Karpas-422 (cell line): ENCODE measurements around the gene CIAO2B. TPM values are rescaled to one million over a fixed set of nuclear protein-coding genes. Genes with fewer than 3 reads are reported as not detected.

Experiments used
- DNase-seq: peaks from one replicate; pipeline ENCODE4 v3.0.0-alpha.2; 2015
- H2AFZ ChIP-seq: fragments of 200-600 bp; sonication (generic); 2 replicates; pipeline ENCODE4 v1.6.1; 2014; ENCODE audit warnings: antibody characterized with exemption, low read length, mixed read lengths
- H3K27ac ChIP-seq: fragments of 200-600 bp; sonication (generic); 2 replicates; pipeline ENCODE4 v1.5.1; 2014; ENCODE audit warnings: mild to moderate bottlenecking, low read length, moderate library complexity
- H3K27me3 ChIP-seq: fragments of 200-600 bp; sonication (generic); 2 replicates; pipeline ENCODE4 v1.6.1; 2014; ENCODE audit warnings: low read length, mixed read lengths
- H3K36me3 ChIP-seq: fragments of 200-600 bp; sonication (generic); 2 replicates; pipeline ENCODE4 v1.6.1; 2014; ENCODE audit warnings: low read length, mixed read lengths; ENCODE audit not compliant: insufficient read depth
- H3K4me1 ChIP-seq: fragments of 200-600 bp; sonication (generic); 2 replicates; pipeline ENCODE4 v1.6.1; 2014; ENCODE audit warnings: mild to moderate bottlenecking, low read length, mixed read lengths
- H3K4me2 ChIP-seq: fragments of 200-600 bp; sonication (generic); 2 replicates; pipeline ENCODE4 v1.6.1; 2014; ENCODE audit warnings: low read length, low read depth, mild to moderate bottlenecking; ENCODE audit not compliant: poor library complexity, severe bottlenecking
- H3K4me3 ChIP-seq: fragments of 200-600 bp; sonication (generic); 2 replicates; pipeline ENCODE4 v1.5.1; 2014; ENCODE audit warnings: mild to moderate bottlenecking, antibody characterized with exemption, low read length, mixed read lengths
- H3K79me2 ChIP-seq: fragments of 200-600 bp; sonication (generic); 2 replicates; pipeline ENCODE4 v1.6.1; 2014; ENCODE audit warnings: mild to moderate bottlenecking, low read length, mixed read lengths
- H3K9ac ChIP-seq: fragments of 200-600 bp; sonication (generic); 2 replicates; pipeline ENCODE4 v1.6.0; 2014; ENCODE audit warnings: low read length
- H3K9me2 ChIP-seq: fragments of 200-600 bp; sonication (generic), shearing (Covaris generic); replicated peaks from 2 replicates; pipeline ENCODE4 v1.6.0; 2014; ENCODE audit warnings: mild to moderate bottlenecking, low read length, moderate library complexity; ENCODE audit not compliant: insufficient read depth
- H3K9me3 ChIP-seq: fragments of 300-700, 200-600 bp; sonication (generic); 2 replicates; pipeline ENCODE4 v1.6.1; 2014; ENCODE audit warnings: low read length, mixed read lengths
- H4K20me1 ChIP-seq: fragments of 200-600 bp; sonication (generic); 2 replicates; pipeline ENCODE4 v1.6.1; 2014; ENCODE audit warnings: mild to moderate bottlenecking, antibody characterized with exemption, low read length, low read depth; ENCODE audit not compliant: insufficient read depth
- total RNA-seq: library from RNA; depleted of rRNA; stranded (reverse); fragments of >200 nt; shearing (Covaris generic); gene quantifications from 2 replicates; pipeline ENCODE4 v1.2.3, GENCODE V29; 2014; ENCODE audit warnings: low replicate concordance

CIAO2B gene
- total RNA-seq, 1 experiment from 2014 or later = 121 TPM

- H3K4me2 ChIP-seq = no peak overlapping the region
- H3K27me3 ChIP-seq = no peaks in the 10 kb centered on the region
- H3K4me3 ChIP-seq = no peak overlapping the region
- H4K20me1 ChIP-seq = no peaks in the 10 kb centered on the region
- no peaks in the 10 kb centered on the region for H3K9me3 ChIP-seq
- H3K79me2 ChIP-seq = no peaks in the 10 kb centered on the region
- no peaks in the 10 kb centered on the region for H3K36me3 ChIP-seq
- no peak overlapping the region for H3K9ac ChIP-seq
- peak; percentile 82 for DNase-seq
- peaks cover 11% of the 10 kb centered on the region for H3K4me1 ChIP-seq
- no peak overlapping the region for H2AFZ ChIP-seq
- no peaks in the 10 kb centered on the region for H3K9me2 ChIP-seq
- no peak overlapping the region for H3K27ac ChIP-seq
Measured at GRCh38 chr16:66905633-66906539, 28.3 kb downstream of the CIAO2B start.

GRCh38 chr16:66904846-66905632, 29.2 kb downstream of the CIAO2B start:
- H3K79me2 ChIP-seq = no peaks in the 10 kb centered on the region
- H3K27ac ChIP-seq = no peak overlapping the region
- no peaks in the 10 kb centered on the region for H4K20me1 ChIP-seq
- no peak overlapping the region for H3K4me3 ChIP-seq
- H3K27me3 ChIP-seq = no peaks in the 10 kb centered on the region
- DNase-seq = no peak
- H3K9me3 ChIP-seq = no peaks in the 10 kb centered on the region
- H3K9ac ChIP-seq = no peak overlapping the region
- no peaks in the 10 kb centered on the region for H3K36me3 ChIP-seq
- no peak overlapping the region for H3K4me2 ChIP-seq
- H2AFZ ChIP-seq = no peak overlapping the region
- peaks cover 11% of the 10 kb centered on the region for H3K4me1 ChIP-seq
- H3K9me2 ChIP-seq = no peaks in the 10 kb centered on the region

GRCh38 chr16:66904428-66904845, 29.8 kb downstream of the CIAO2B start:
- H3K27ac ChIP-seq = no peak overlapping the region
- H3K27me3 ChIP-seq = no peaks in the 10 kb centered on the region
- H3K79me2 ChIP-seq = no peaks in the 10 kb centered on the region
- H3K4me1 ChIP-seq = peaks cover 11% of the 10 kb centered on the region
- no peak overlapping the region for H3K9ac ChIP-seq
- no peak overlapping the region for H3K4me3 ChIP-seq
- DNase-seq = no peak
- H3K36me3 ChIP-seq = no peaks in the 10 kb centered on the region
- no peak overlapping the region for H3K4me2 ChIP-seq
- H3K9me3 ChIP-seq = no peaks in the 10 kb centered on the region
- no peaks in the 10 kb centered on the region for H3K9me2 ChIP-seq
- H4K20me1 ChIP-seq = no peaks in the 10 kb centered on the region
- no peak overlapping the region for H2AFZ ChIP-seq

GRCh38 chr16:66903544-66904427, 30.4 kb downstream of the CIAO2B start:
- Histone ChIP-seq H3K27ac (no peak overlapping the region), H3K9me2 (no peaks in the 10 kb centered on the region), H4K20me1 (no peaks in the 10 kb centered on the region), H3K9me3 (no peaks in the 10 kb centered on the region), H2AFZ (no peak overlapping the region), H3K4me1 (peaks cover 11% of the 10 kb centered on the region), H3K36me3 (no peaks in the 10 kb centered on the region), H3K27me3 (no peaks in the 10 kb centered on the region), H3K4me2 (no peak overlapping the region), H3K79me2 (no peaks in the 10 kb centered on the region), H3K9ac (no peak overlapping the region), H3K4me3 (no peak overlapping the region)
- no peak for DNase-seq

GRCh38 chr16:66902648-66903543, 31.3 kb downstream of the CIAO2B start:
- H4K20me1 ChIP-seq = no peaks in the 10 kb centered on the region
- no peaks in the 10 kb centered on the region for H3K36me3 ChIP-seq
- H2AFZ ChIP-seq = no peak overlapping the region
- H3K27me3 ChIP-seq = no peaks in the 10 kb centered on the region
- no peak overlapping the region for H3K9ac ChIP-seq
- H3K4me2 ChIP-seq = no peak overlapping the region
- H3K9me2 ChIP-seq = no peaks in the 10 kb centered on the region
- no peaks in the 10 kb centered on the region for H3K9me3 ChIP-seq
- H3K79me2 ChIP-seq = no peaks in the 10 kb centered on the region
- DNase-seq = no peak
- no peak overlapping the region for H3K4me3 ChIP-seq
- H3K27ac ChIP-seq = no peak overlapping the region
- peaks cover 11% of the 10 kb centered on the region for H3K4me1 ChIP-seq

- Histone ChIP-seq H3K9ac (no peak overlapping the region), H3K9me3 (no peaks in the 10 kb centered on the region), H3K4me3 (no peak overlapping the region), H2AFZ (no peak overlapping the region), H3K4me1 (peaks cover 11% of the 10 kb centered on the region), H3K27ac (no peak overlapping the region), H3K36me3 (no peaks in the 10 kb centered on the region), H3K4me2 (no peak overlapping the region), H3K9me2 (no peaks in the 10 kb centered on the region), H3K27me3 (no peaks in the 10 kb centered on the region), H3K79me2 (no peaks in the 10 kb centered on the region), H4K20me1 (no peaks in the 10 kb centered on the region)
- no peak for DNase-seq
Measured at GRCh38 chr16:66901626-66902025, 32.6 kb downstream of the CIAO2B start.

DNA sequence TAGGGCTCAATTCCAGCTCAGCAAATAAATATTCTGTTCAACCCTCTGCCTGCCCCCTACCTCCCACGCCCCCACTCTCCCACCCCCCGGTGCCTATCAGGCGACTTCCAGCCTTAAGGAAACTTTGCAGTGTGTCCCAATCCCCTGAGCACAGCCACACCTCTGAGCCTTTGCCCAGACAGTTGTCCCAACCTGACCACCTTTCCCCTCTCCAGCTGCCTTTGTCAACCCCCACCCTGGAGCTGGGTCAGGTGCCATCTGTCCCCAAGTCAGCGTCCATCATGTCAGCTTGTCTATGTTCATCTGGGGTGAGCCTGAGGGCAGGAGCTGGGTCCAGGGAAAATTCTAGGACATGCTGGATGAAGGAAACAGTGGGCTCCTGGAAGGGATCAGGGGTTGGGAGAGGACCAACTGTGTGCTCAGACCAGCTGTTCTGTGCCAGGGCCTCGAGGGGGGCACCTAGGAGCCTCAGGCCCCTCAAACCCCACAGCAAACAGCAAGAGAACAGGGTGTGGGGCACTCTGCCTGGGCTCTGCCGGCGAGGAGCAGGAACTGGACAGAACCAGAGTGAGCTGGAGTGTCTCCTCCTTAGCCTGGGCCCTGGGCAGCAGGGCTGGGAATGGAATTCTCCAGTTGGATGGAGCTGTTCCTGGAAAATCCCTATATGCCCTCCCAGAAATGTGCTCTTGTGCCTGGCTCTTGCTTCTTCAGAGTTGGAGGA, 33.3 kb downstream of the CIAO2B start:
- Histone ChIP-seq H3K9me2 (no peaks in the 10 kb centered on the region), H3K79me2 (no peaks in the 10 kb centered on the region), H3K27ac (no peak overlapping the region), H3K4me1 (peaks cover 11% of the 10 kb centered on the region), H3K36me3 (no peaks in the 10 kb centered on the region), H4K20me1 (peaks cover 3% of the 10 kb centered on the region; the same call in 1 of the 2 replicates), H3K4me3 (no peak overlapping the region), H3K27me3 (no peaks in the 10 kb centered on the region), H3K9me3 (no peaks in the 10 kb centered on the region), H3K9ac (no peak overlapping the region), H2AFZ (no peak overlapping the region), H3K4me2 (no peak overlapping the region)
- no peak for DNase-seq
